Esophagus muscularis mucosa (tissue), 4 donors: ENCODE data around the gene FBXO10. TPM values are rescaled to one million over a fixed set of nuclear protein-coding genes. Genes with fewer than 3 reads are reported as not detected.

Experiments
- DNase-seq: peaks from one replicate; pipeline ENCODE4 v3.0.0-alpha.2; 2017; ENCODE audit errors: extremely low spot score
- H3K27ac ChIP-seq, 4 donors: fragments of 200-600 bp; sonication (generic); replicated peaks in 1 of 4; 1 replicate in 3 of 4; 2 replicates in 1 of 4; pipeline ENCODE4 v1.5.1; 2016 to 2019; ENCODE audit warnings: mild to moderate bottlenecking in 1 of 4
- H3K27me3 ChIP-seq, 4 donors: fragments of 200-600 bp; sonication (generic); one replicate each; pipeline versions ENCODE4 v1.5.1 to v1.6.0; 2016 to 2019
- H3K36me3 ChIP-seq, 4 donors: fragments of 200-600 bp; sonication (generic); one replicate each; pipeline ENCODE4 v1.5.1; 2016 to 2019
- H3K4me1 ChIP-seq, 4 donors: fragments of 200-600 bp; sonication (generic); one replicate each; pipeline ENCODE4 v1.5.1; 2016 to 2019
- H3K4me3 ChIP-seq, 4 donors: fragments of 200-600 bp; sonication (generic); 1 replicate in 2 of 4; 2 replicates in 2 of 4; pipeline ENCODE4 v1.5.1; 2016 to 2019; ENCODE audit warnings: mild to moderate bottlenecking in 4 of 4, moderate library complexity in 1 of 4
- H3K9me3 ChIP-seq, 4 donors: fragments of 200-600 bp; sonication (generic); 1 replicate in 3 of 4; 2 replicates in 1 of 4; pipeline ENCODE4 v1.5.1; 2016 to 2019
- EP300 ChIP-seq: sonication (generic); formaldehyde crosslinking; IDR thresholded peaks from one replicate; pipeline ENCODE4 v1.6.1; 2017; ENCODE audit warnings: antibody characterized with exemption
- POLR2A ChIP-seq: fragments of 450-650 bp; IDR thresholded peaks from one replicate; pipeline ENCODE4 v1.6.1; 2017; ENCODE audit warnings: antibody characterized with exemption, moderate library complexity, mild to moderate bottlenecking, low read depth
- POLR2AphosphoS5 ChIP-seq, 2 donors: sonication (generic); formaldehyde crosslinking; IDR thresholded peaks; one replicate each; pipeline ENCODE4 v1.6.1; 2017; ENCODE audit warnings: antibody characterized with exemption in 2 of 2
- WGBS: methylation state at CpG from one replicate; pipeline ENCODE4 v1.1.5; 2018; 5-methylcytosine and 5-hydroxymethylcytosine counted together
- intact Hi-C: fragments of 100-400 bp; cut with DNase I; formaldehyde crosslinking; loops from one replicate; pipeline ENCODE4 v1.15.1; 2023
- total RNA-seq, 4 donors: library from RNA; depleted of rRNA; stranded (reverse); fragments of >200 nt; gene quantifications; one replicate each; pipeline versions ENCODE4 v1.1.0 to v1.2.1, GENCODE V29; 2016
- TF ChIP-seq, protein P1 (sequence below), 3 experiments: fragments of 200-600 bp in 2 of 3; fragments of 450-650 bp in 1 of 3; sonication (generic) in 2 of 3; IDR thresholded peaks; one replicate each; pipeline ENCODE4 v1.5.1; 2017 to 2019; ENCODE audit warnings: antibody characterized with exemption in 3 of 3, mild to moderate bottlenecking in 2 of 3, moderate library complexity in 1 of 3

FBXO10 gene
- total RNA-seq, result 10 to 100 TPM in 1 of 4 donors, 1 to 10 TPM in 3; 5.5 to 11.2 (median 9.0) TPM

- intact Hi-C loops, result loop anchor here (5.0 kb wide), 1 partner anchor 89 kb away; the partner anchor contains the start of gene POLR1E
- no peaks in the 10 kb centered on the region for H3K27me3 ChIP-seq
- peaks cover 0 to 7% (median 0%) of the 10 kb centered on the region in 4 donors for H3K36me3 ChIP-seq
- no peak for DNase-seq
- H3K27ac ChIP-seq, result peak within 1 kb of the TSS; percentile 91 to 96 (median 92)
- H3K9me3 ChIP-seq, result no peaks in the 10 kb centered on the region
- WGBS, result 3% methylated on average over 33 of the region's 81 CpGs
- peaks cover 20 to 34% (median 30%) of the 10 kb centered on the region in 4 donors for H3K4me1 ChIP-seq
- TF ChIP-seq POLR2AphosphoS5 (IDR thresholded peaks at IDR 0.05), result peak; percentile 69 to 70
- no peak for TF ChIP-seq POLR2A
- TF ChIP-seq, protein P1, sequence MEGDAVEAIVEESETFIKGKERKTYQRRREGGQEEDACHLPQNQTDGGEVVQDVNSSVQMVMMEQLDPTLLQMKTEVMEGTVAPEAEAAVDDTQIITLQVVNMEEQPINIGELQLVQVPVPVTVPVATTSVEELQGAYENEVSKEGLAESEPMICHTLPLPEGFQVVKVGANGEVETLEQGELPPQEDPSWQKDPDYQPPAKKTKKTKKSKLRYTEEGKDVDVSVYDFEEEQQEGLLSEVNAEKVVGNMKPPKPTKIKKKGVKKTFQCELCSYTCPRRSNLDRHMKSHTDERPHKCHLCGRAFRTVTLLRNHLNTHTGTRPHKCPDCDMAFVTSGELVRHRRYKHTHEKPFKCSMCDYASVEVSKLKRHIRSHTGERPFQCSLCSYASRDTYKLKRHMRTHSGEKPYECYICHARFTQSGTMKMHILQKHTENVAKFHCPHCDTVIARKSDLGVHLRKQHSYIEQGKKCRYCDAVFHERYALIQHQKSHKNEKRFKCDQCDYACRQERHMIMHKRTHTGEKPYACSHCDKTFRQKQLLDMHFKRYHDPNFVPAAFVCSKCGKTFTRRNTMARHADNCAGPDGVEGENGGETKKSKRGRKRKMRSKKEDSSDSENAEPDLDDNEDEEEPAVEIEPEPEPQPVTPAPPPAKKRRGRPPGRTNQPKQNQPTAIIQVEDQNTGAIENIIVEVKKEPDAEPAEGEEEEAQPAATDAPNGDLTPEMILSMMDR (IDR thresholded peaks at IDR 0.05), result peak in 1 of 3 experiments; percentile 15
- H3K4me3 ChIP-seq, result peak within 1 kb of the TSS; percentile 76 to 86 (median 84)
Observed at GRCh38 chr9:37575921-37576721, at the start of gene FBXO10. Gene FBXO10, minus strand, starts transcription at chr9:37576380. Its CDS starts 34,612 bp downstream, at chr9:37541768.

DNA sequence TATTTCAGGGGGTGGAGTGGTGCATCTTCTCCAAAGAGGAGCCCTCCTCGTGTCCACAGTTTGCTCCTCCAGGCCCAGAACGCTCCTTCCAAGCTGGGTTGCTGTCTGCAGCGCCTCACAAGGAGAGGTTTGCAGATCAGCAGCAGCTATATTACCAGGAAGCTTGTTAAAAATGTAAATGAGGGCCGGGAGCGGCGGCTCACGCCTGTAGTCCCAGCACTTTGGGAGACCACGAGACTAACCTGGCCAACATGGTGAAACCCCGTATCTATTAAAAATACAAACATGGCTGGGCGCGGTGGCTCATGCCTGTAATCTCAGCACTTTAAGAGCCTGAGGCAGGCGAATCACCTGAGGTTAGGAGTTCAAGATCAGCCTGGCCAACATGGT lies 49.6 kb upstream of the FBXO10 start:
- WGBS, result 84% methylated on average over 12 of the region's 12 CpGs
- Histone ChIP-seq H3K4me1 (no peaks in the 10 kb centered on the region), H3K9me3 (no peaks in the 10 kb centered on the region), H3K27ac (no peak overlapping the region), H3K36me3 (no peaks in the 10 kb centered on the region), H3K27me3 (peaks cover 0 to 6% (median 0%) of the 10 kb centered on the region in 4 donors), H3K4me3 (no peak overlapping the region)
- DNase-seq, result no peak
- no peak for TF ChIP-seq POLR2A
- no peak for TF ChIP-seq EP300
- TF ChIP-seq POLR2AphosphoS5 (IDR thresholded peaks at IDR 0.05), result no peak
- TF ChIP-seq, protein P1 (IDR thresholded peaks at IDR 0.05), result no peak
- intact Hi-C loops, result no loop called here

GRCh38 chr9:37625036-37625757 lies 49.0 kb upstream of the FBXO10 start:
- Histone ChIP-seq H3K9me3 (no peaks in the 10 kb centered on the region), H3K27me3 (peaks cover 0 to 6% (median 0%) of the 10 kb centered on the region in 4 donors), H3K36me3 (no peaks in the 10 kb centered on the region), H3K27ac (no peak overlapping the region), H3K4me3 (no peak overlapping the region), H3K4me1 (no peaks in the 10 kb centered on the region)
- TF ChIP-seq EP300 (no peak), POLR2AphosphoS5 (IDR thresholded peaks at IDR 0.05) (no peak), POLR2A (no peak)
- TF ChIP-seq, protein P1 (IDR thresholded peaks at IDR 0.05), result no peak
- no peak for DNase-seq
- intact Hi-C loops, result no loop called here
- WGBS, result 76% methylated on average over 5 of the region's 5 CpGs

DNA sequence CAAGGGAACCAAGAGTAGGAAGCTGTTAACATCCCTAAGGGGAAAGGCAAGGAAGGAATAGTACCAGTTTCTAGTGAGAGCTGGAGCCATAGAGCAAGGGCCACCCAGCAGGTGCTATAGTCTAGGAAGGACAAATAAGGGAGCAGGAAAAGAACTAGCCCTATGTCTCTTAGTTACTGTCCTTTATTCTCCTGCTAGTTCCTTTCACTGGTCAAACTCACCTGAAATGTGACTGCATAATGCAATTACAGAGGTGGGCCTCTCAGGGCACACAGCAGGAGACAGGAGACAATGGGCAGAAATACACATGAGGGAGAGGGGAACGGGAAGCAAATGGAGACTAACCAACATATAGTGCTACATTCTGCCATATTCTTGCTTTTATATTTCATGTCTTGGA lies 47.9 kb upstream of the FBXO10 start:
- no peak overlapping the region for H3K27ac ChIP-seq
- H3K4me1 ChIP-seq, result no peaks in the 10 kb centered on the region
- DNase-seq, result no peak
- TF ChIP-seq POLR2AphosphoS5 (IDR thresholded peaks at IDR 0.05) (no peak), POLR2A (no peak), EP300 (no peak)
- TF ChIP-seq, protein P1 (IDR thresholded peaks at IDR 0.05), result no peak
- intact Hi-C loops, result loop anchor here (5.0 kb wide), 1 partner anchor 113 kb away; no protein-coding TSS in a partner anchor
- no peaks in the 10 kb centered on the region for H3K9me3 ChIP-seq
- peaks cover 0 to 6% (median 0%) of the 10 kb centered on the region in 4 donors for H3K27me3 ChIP-seq
- no peak overlapping the region for H3K4me3 ChIP-seq
- H3K36me3 ChIP-seq, result no peaks in the 10 kb centered on the region
- WGBS, result 89% methylated on average over 1 of the region's 1 CpG
